Measurements from ENCODE around the gene MED28. TPM values are rescaled to one million over a fixed set of nuclear protein-coding genes. Genes with fewer than 3 reads are reported as not detected.

Gene MED28, protein sequence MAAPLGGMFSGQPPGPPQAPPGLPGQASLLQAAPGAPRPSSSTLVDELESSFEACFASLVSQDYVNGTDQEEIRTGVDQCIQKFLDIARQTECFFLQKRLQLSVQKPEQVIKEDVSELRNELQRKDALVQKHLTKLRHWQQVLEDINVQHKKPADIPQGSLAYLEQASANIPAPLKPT
- total RNA-seq, result 10 to 100 TPM in 6 of 9 donors, 1 to 10 TPM in 3; 7.2 to 49.4 (median 17.0) TPM
- polyA plus RNA-seq, result 10 to 100 TPM in 1 of 3 donors, 1 to 10 TPM in 2; 4.9 to 11.3 (median 7.7) TPM
- long read RNA-seq, donor 1, full-length matches to known transcripts, result 26 of 26 reads
- long read RNA-seq, donor 1, partial matches to known transcripts, result 0 of 26 reads
- long read RNA-seq, donor 1, other reads (novel, unspliced or antisense), result 0 of 26 reads
- long read RNA-seq, donor 2, full-length matches to known transcripts, result 21 of 21 reads
- long read RNA-seq, donor 2, partial matches to known transcripts, result 0 of 21 reads
- long read RNA-seq, donor 2, other reads (novel, unspliced or antisense), result 0 of 21 reads
- long read RNA-seq, donor 3, full-length matches to known transcripts, result 20 of 20 reads
- long read RNA-seq, donor 3, partial matches to known transcripts, result 0 of 20 reads
- long read RNA-seq, donor 3, other reads (novel, unspliced or antisense), result 0 of 20 reads
- long read RNA-seq, donor 4, full-length matches to known transcripts, result 40 of 44 reads
- long read RNA-seq, donor 4, partial matches to known transcripts, result 0 of 44 reads
- long read RNA-seq, donor 4, other reads (novel, unspliced or antisense), result 4 of 44 reads
- long read RNA-seq, donor 5, full-length matches to known transcripts, result 24 of 31 reads
- long read RNA-seq, donor 5, partial matches to known transcripts, result 1 of 31 reads
- long read RNA-seq, donor 5, other reads (novel, unspliced or antisense), result 6 of 31 reads
- long read RNA-seq, donor 6, full-length matches to known transcripts, result 19 of 27 reads
- long read RNA-seq, donor 6, partial matches to known transcripts, result 0 of 27 reads
- long read RNA-seq, donor 6, other reads (novel, unspliced or antisense), result 8 of 27 reads
- long read RNA-seq, donor 7, full-length matches to known transcripts, result 13 of 13 reads
- long read RNA-seq, donor 7, partial matches to known transcripts, result 0 of 13 reads
- long read RNA-seq, donor 7, other reads (novel, unspliced or antisense), result 0 of 13 reads
- long read RNA-seq, donor 8, full-length matches to known transcripts, result 23 of 23 reads
- long read RNA-seq, donor 8, partial matches to known transcripts, result 0 of 23 reads
- long read RNA-seq, donor 8, other reads (novel, unspliced or antisense), result 0 of 23 reads
- long read RNA-seq, donor 9, full-length matches to known transcripts, result 18 of 18 reads
- long read RNA-seq, donor 9, partial matches to known transcripts, result 0 of 18 reads
- long read RNA-seq, donor 9, other reads (novel, unspliced or antisense), result 0 of 18 reads
- long read RNA-seq, donor 10, full-length matches to known transcripts, result 14 of 14 reads
- long read RNA-seq, donor 10, partial matches to known transcripts, result 0 of 14 reads
- long read RNA-seq, donor 10, other reads (novel, unspliced or antisense), result 0 of 14 reads

DNA sequence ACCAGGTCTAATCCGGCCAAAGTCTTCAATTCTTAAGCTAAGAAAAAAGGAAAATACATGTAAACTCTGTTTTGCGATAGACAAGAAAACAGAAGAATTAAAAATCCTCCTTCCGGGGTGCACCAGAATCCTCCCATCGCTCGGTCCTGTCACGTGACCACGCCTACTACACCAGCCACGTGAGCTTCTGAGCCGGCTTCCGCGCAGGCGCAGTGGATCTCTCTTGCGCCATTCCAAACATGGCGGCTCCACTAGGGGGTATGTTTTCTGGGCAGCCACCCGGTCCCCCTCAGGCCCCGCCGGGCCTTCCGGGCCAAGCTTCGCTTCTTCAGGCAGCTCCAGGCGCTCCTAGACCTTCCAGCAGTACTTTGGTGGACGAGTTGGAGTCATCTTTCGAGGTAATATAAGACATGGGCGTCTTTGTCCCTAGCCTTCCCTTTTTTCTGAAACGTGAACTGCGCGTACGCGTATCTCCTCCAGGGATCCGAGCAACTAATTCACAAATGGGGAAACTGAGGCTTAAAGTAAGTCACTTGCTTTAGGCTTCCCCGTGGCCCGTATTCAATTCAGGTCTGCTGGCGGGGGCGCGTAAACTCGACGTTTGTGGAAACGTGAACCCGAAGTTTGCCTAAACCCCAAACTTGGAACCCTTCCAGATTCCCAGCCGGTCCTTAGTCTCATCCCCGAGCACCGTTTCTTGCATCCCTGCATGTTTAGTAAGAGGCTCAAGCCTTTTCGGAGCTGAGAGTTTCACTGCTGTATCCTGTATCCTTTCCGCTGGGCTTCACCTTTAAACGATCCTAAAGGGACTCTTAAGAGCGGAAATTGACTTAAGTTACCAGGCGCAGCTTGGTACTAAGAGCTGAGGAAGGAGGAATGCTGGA is at the start of gene MED28:
Gene MED28, plus strand, starts transcription at position 226 of the 884 bp plus-strand sequence. Its CDS starts 14 bp downstream, at position 240.
- TF ChIP-seq POLR2A (IDR thresholded peaks at IDR 0.05), result peak; percentile 79 to 85
- TF ChIP-seq, protein P1, sequence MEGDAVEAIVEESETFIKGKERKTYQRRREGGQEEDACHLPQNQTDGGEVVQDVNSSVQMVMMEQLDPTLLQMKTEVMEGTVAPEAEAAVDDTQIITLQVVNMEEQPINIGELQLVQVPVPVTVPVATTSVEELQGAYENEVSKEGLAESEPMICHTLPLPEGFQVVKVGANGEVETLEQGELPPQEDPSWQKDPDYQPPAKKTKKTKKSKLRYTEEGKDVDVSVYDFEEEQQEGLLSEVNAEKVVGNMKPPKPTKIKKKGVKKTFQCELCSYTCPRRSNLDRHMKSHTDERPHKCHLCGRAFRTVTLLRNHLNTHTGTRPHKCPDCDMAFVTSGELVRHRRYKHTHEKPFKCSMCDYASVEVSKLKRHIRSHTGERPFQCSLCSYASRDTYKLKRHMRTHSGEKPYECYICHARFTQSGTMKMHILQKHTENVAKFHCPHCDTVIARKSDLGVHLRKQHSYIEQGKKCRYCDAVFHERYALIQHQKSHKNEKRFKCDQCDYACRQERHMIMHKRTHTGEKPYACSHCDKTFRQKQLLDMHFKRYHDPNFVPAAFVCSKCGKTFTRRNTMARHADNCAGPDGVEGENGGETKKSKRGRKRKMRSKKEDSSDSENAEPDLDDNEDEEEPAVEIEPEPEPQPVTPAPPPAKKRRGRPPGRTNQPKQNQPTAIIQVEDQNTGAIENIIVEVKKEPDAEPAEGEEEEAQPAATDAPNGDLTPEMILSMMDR (IDR thresholded peaks at IDR 0.05), result peak in 3 of 6 experiments; percentile 1 to 40 (median 8)
- Histone ChIP-seq H3K36me3 (replicated peaks in 1 of 2) (peaks cover 0 to 9% of the 10 kb centered on the region in 2 donors), H3K9me3 (replicated peaks in 1 of 3) (no peaks in the 10 kb centered on the region), H3K4me3 (peak within 1 kb of the TSS; percentile 19 to 98 (median 64)), H3K4me1 (replicated peaks in 1 of 2) (peaks cover 14 to 40% of the 10 kb centered on the region in 2 donors), H3K27ac (peak within 1 kb of the TSS; percentile 70 to 89 (median 76)), H3K27me3 (no peaks in the 10 kb centered on the region)
- peak; percentile 96 to 99 (median 98) for DNase-seq
- intact Hi-C loops (cut with DNase I), result no loop called here
- 0 to 1% (median 0%) methylated on average over 39 to 46 of the region's 46 CpGs for WGBS, 4 donors

DNA sequence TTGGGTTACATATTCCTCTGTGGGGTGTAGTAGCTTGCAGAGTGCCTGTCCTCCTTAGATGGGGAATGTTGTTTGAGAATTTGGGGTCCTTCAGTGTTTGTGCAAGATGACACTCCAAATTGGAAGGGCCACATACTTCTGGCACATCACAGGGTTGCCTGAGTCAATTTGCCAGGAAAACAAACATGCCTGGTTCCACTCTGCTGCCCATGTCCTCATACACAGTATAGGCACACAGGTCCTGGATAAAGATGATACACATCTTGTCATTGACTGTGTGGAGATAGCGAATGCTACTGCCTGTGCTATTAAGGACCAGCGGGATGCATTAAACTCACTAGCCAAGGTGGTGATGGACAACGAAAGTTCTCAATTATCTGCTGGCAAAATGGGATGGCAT is 48.6 kb upstream of the MED28 start:
- Histone ChIP-seq H3K27ac (no peak overlapping the region), H3K36me3 (replicated peaks in 1 of 2) (no peaks in the 10 kb centered on the region), H3K4me3 (no peak overlapping the region), H3K4me1 (replicated peaks in 1 of 2) (no peaks in the 10 kb centered on the region), H3K9me3 (replicated peaks in 1 of 3) (no peaks in the 10 kb centered on the region), H3K27me3 (no peaks in the 10 kb centered on the region)
- TF ChIP-seq POLR2A (IDR thresholded peaks at IDR 0.05), result no peak
- TF ChIP-seq, protein P1 (IDR thresholded peaks at IDR 0.05), result no peak
- intact Hi-C loops (cut with DNase I), result no loop called here
- WGBS, 4 donors, result 85 to 96% (median 91%) methylated on average over 3 of the region's 3 CpGs
- DNase-seq, result no peak

DNA sequence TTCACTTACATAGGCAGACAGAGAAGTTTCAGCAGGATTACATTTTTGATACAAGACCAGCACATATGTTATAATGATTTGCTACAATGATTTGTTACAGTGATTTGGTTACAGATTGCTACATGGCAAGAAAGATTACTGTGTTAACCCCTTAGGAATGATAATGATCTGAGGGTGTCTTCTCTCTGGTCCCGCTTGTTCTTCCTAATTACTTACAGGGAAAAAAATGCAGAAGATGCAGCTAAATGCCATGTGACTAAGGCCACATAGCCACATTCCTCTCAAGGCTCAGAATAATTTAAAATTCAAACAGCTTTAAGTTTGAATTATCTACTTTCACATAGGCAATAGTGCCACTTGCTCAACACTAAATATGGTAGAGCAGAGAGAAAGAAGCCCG is 47.2 kb upstream of the MED28 start:
- Histone ChIP-seq H3K36me3 (replicated peaks in 1 of 2) (no peaks in the 10 kb centered on the region), H3K27ac (no peak overlapping the region), H3K4me1 (replicated peaks in 1 of 2) (no peaks in the 10 kb centered on the region), H3K9me3 (replicated peaks in 1 of 3) (no peaks in the 10 kb centered on the region), H3K27me3 (no peaks in the 10 kb centered on the region), H3K4me3 (no peak overlapping the region)
- DNase-seq, result no peak
- intact Hi-C loops (cut with DNase I), result no loop called here
- TF ChIP-seq POLR2A (IDR thresholded peaks at IDR 0.05), result no peak
- TF ChIP-seq, protein P1 (IDR thresholded peaks at IDR 0.05), result no peak
- 78 to 89% (median 81%) methylated on average over 2 of the region's 2 CpGs for WGBS, 4 donors
